ENCODE measurements around the gene PDF.
"Not testable (repeated sequence)": the region's sequence is repeated elsewhere in the genome, so short reads cannot be mapped to it uniquely, and the experiment has no call there.

Gene PDF, protein sequence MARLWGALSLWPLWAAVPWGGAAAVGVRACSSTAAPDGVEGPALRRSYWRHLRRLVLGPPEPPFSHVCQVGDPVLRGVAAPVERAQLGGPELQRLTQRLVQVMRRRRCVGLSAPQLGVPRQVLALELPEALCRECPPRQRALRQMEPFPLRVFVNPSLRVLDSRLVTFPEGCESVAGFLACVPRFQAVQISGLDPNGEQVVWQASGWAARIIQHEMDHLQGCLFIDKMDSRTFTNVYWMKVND

DNA sequence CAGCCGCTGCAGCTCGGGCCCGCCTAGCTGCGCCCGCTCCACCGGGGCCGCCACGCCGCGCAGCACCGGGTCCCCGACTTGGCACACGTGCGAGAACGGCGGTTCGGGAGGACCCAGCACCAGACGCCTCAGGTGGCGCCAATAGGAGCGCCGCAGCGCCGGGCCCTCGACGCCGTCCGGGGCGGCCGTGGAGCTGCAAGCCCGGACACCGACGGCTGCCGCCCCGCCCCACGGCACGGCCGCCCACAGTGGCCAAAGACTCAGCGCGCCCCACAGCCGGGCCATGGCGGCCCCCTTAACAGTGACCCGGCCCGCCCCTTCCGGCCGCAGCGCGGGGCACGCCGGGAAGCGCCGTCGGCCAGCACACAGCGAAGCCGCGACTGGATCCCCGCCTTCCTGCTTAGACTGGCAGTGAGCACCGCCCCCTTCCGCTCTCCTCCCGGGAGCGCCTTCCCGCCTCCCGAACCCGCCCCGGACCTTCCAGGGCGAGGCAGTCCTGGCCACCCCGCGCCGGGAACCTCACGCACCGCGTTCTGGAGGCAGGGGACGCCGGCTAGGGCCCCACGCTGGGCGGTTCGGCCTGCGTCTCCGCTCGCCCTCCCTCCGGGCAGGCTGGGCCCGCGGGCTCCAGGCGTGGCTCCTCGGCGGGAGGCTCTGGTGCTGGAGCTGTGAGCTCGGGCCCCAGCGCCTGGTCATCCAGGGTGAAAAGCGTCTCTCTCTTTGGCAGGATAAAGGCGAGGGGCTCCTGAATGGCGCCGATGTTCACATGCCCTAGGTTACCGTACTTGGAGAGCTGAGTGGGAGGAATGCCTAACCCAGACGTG, at the start of gene PDF:
PDF (minus strand) TSS at position 303 of the 824 bp plus-strand sequence; CDS start at position 285, 18 bp downstream.
- DNase-seq (ENCODE audit: low read depth in 2 of 2): peak; percentile 76 to 77

DNA sequence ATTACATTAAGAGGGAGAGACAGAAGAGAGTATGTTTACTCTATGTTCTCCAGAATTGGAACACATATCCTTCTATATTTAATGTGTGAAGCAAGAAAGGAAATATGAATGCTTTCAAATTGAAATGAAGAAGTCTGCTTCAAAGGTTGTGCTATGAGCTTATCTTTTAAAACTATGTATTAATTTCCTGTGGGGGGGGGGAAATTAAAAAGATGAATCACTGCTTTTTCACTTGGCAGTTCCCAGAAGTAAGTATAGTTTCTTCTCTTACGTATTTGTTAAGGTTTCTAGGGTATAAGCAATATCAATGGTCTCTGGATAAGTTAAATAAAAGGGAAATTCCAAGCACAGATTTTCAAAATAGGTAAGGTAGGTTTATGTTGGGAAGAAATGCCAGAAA, 48.4 kb upstream of the PDF start:
- no peak for DNase-seq (ENCODE audit: low read depth in 2 of 2)

DNA sequence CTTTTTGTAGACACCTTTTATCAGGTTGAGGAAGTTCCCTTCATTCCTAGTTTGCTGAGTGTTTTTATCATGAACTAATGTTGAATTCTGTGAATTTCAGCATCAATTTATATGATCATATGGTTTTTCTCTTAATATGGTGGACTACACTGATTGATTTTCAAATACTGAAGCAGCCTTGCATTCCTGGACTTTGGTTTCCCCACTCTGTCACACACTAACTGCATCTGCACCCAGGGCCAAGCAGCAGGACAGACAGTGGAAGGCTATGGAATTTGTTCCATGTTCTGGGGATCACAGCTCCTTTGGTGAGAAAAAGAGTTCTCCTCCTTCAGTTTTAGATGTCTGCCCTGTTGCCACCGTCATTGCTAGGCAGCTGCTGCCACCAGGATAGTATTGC, 47.6 kb upstream of the PDF start:
- DNase-seq (ENCODE audit: low read depth in 2 of 2): no peak

DNA sequence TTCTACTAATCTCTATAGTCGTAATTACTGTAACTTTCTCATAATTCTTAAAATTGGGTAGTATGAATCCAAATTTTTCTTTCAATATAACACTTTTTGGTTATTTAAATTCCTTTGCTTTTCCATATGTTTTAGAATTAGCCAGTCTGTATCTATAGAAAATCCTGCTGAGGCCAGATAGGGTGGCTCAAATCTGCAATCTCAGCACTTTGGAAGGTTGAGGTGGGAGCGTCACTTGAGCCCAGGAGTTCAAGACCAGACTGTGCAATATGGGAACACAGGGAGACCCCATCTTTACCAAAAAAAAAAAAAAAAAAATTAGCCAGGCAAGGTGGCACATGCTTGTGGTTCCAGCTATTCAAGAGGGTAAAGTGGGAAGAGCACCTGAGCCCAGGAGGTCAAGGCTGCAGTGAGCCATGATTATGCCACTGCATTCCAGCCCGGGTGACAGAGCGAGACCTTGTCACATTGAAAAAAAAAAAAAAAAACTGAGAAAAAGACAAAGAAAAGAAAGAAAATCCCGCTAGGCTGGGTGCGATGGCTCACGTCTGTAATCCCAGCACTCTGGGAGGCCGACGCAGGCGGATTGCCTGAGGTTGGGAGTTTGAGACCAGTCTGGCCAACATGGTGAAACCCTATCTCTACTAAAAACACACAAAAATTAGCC, 46.1 kb upstream of the PDF start:
- DNase-seq (ENCODE audit: low read depth in 2 of 2): no peak

DNA sequence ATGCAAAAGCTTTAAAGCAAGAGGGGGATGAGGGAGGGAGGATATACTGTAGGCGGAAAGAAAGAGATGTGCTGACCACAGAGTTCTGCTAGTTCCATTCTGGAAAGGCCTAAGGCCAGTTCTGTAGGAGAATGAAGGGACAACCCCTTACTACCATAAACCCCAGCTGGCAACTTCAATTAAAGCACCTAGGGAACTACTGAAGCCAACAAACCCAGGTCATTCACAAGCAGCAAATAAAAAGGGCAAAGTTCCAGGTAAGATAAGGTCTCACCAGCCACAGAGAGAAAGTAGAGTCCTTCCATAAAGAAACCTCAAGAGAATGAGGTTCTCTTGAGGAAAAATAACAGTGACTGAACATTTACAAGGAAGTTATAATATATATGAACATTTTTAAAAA, 42.6 kb upstream of the PDF start:
- no peak for DNase-seq (ENCODE audit: low read depth in 2 of 2)

DNA sequence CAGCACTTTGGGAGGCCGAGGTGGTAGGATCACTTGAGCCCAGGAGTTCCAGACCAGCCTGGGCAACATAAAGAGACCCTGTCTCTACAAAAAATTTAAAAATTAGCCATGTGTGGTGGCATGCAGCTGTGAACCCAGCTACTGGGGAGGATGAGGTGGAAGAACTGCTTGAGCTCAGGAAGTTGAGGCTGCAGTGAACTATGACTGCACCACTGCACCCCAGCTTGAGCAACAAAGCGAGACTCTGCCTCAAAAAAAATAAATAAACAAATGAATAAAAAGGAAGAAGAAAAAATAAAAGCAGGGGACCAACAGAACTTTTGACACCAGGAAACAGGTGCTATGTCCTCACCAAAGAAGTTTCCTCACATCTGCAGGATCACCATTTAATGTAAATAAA, 41.2 kb upstream of the PDF start:
- no peak for DNase-seq (ENCODE audit: low read depth in 2 of 2)

DNA sequence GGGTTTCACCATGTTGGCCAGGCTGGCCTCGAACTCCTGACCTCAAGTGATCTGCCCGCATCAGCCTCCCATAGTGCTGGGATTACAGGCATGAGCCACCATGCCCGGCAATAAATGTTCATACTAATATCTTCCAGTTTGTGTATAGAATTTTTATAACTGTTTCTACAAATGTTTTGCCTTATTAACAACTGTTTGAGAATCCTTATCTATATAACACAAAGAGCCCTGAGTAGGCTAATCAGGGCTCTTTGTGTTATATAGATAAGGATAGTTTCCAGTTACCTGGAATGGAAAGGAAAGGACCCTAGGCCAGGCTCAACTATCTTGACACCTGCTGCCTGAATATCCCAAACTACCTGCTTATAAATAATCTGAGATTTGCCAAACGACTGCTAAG, 38.5 kb upstream of the PDF start:
- no peak for DNase-seq (ENCODE audit: low read depth in 2 of 2)

DNA sequence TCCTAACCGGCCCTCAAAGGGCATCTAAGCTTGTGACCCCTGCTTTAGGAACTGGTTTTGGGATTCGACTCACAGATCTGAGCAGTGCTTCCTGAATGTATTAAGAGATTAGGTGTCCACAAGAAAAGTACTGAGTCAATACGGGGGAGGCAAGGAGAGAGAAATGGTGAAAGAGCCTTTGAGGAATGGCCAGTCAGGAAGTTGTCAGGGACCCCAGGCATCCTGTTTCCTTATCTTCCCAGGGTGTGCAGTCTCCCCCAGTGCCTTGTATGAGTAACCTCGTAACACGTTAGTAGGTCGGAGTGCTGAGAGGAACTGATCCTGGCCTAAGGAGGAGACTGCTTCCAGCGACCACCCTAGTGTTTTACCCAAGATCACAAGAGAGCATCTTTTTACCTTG, 37.6 kb upstream of the PDF start:
- DNase-seq (ENCODE audit: low read depth in 2 of 2): no peak

DNA sequence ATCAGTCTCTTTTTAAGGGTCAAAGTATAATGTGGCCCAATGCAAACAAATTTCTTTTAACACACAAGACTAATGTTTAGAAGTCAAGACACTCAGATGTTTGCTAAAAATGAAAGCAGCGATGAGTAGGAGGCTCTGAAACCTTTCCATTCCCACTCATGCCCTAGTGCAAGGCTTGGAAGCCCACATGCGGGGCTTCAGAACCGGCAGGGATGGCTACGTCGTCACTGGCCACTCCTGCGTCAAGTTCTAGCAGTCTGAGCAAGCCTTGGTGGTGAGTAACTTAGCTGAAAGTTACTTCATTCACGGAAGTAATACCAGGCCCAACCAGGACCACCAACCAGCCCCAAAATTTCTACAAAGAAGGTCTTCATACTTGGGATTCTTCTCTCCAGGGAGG, 36.0 kb upstream of the PDF start:
- no peak for DNase-seq (ENCODE audit: low read depth in 2 of 2)

DNA sequence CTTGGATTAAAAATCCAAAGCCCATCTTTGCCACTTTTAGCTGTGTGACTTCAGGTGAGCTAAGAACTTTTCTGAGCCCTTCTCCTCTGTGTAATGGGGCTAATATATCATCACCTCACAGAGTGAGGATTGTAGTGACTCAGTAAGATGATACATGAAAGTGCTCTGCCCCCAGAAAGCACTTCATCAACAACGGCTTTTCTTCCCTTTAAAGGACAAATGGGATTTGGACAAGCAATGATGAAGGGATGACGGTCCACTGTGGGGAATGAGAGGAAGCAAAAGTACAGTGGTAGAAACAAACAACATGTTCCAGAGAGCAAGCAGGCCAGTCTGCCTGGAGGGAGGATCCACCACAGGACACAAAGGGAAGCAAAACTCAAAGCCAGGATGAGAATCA, 35.5 kb upstream of the PDF start:
- DNase-seq (ENCODE audit: low read depth in 2 of 2): no peak

DNA sequence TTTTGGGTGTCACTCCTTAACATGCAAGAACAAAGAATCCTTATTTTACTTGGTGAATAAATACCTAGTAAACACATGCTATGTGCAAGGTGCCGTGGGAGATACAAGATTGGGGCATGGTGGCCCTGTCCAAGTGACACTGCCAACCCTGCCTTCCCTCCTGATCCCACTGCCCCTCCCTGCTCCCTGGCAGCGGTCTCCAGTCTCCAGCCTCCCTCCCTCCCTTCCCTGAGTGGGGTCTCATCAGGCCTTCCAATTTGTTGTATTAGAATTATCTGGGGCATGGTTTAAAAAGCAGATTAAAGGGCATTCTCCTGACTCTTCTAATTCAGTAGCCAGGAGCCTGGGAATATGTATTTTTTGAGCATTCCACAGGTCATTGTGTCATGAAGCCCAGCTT, 33.7 kb upstream of the PDF start:
- DNase-seq (ENCODE audit: low read depth in 2 of 2): no peak

DNA sequence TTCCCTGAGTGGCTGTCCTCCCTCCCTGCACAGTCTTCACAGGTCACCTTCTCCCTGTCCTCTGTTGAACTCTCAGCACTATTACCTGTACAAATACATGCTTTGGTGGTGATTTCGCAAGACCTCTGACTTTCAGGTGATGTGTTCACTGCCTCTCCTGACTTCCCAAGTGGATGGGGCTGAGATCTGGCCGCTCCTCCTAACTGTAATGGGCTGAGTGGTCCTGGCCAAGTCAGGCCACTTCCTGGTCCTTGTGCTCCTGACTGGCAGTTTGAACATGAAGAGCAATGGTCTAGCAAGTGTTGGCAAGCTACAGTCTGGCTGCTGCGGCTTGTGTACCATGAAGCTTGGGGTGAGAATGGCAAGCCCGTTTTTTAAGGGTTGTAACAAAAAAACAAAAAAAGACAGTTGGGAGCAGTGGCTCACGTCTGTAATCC, 32.9 kb upstream of the PDF start:
- no peak for DNase-seq (ENCODE audit: low read depth in 2 of 2)

DNA sequence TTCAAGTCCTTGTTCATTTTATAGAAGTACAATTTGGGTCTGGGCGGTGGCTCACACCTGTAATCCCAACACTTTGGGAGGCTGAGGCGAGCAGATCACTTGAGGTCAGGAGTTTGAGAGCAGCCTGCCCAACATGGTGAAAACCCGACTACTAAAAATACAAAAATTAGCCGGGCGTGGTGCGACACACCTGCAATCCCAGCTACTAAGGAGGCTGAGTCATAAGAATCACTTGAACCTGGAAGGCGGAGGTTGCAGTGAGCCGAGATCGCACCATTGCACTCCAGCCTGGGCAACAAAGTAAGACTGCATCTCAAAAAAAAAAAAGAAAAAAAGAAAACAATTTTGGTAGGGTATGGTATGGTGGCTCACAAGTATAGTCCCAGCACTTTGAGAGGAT, 29.7 kb upstream of the PDF start:
- not testable (repeated sequence) for DNase-seq (ENCODE audit: low read depth in 2 of 2)

DNA sequence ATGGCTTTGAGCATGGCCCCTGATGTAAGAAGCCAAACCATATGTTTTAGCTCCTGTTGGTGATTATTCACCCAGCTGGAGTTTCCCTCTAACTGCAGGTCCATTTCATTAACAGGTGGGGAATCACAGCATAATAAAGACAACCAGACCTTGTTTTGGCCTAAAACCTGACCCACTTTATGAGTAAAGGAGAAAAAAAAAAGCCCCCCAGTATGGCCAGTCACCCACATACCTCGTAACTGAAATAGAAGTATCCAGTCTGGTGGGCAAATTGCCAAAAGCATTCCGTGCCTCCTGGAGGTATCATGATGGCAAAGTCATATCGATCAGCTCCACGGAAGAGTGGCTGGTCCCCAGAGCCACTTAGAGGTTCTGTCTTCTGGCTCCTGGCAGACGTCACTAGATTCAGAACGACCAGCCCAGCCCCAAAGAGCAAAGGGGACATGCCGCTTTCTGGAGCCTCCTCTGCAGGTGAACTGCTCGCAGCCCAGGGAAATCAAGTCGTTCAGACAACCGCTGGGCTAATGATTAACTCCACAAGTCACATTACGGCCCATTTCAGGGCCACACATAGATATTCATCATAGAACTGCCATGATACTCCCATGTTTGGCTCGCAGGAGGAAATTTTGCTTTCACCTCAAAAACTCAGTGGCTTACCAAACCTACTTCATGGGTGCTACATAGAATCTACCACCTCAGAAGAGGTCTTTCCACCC, 21.1 kb upstream of the PDF start, which contains the start of gene TMED6:
TMED6 (minus strand) TSS at position 478 of the 719 bp plus-strand sequence; CDS start at position 445, 33 bp downstream.
- no peak for DNase-seq (ENCODE audit: low read depth in 2 of 2)

DNA sequence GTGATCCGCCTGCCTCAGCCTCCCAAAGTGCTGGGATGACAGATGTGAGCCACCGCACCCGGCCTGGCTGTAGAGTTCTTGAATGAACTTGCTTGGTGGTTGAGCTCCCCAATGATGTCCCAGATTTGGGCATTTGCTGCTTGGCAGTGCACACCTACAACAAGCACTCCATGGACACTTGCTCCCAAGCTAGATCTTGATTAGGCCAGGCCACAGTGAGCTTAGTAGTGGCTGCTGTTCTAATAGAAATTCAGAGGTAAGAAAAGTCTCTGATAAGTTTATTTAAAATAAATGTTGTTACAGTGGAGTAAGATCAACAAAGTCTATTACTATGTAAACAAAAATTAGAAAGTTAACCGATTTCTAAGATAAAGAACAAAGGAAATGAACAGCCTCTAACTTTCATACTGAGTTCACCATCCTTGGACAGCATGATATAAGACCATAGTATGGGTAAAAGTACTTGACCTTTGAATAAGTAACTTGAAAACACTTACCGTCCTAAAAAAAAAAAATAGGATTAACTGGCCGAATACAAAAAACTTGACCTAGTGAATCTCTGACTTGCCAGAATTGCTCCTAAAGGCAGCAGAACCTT, 20.2 kb upstream of the PDF start:
- DNase-seq (ENCODE audit: low read depth in 2 of 2): no peak

DNA sequence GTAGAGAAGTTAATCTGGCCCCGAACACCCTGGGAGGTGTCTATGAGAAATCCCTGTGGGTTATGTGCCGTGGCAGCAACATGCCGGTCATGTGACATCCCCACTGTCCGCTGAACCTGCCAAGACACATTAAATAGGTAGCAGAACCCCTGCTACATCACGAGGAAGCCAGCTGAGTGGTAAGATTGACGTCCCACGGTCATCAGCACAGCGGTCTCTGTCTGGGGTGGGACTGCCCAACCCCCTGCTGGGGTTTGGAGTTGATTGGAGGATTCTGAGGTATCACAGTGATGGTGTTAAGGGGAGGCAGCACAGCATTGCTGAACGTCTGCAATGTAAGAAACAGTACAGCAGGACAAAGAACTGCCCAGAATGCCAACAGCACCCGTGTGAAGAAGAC, 19.1 kb upstream of the PDF start:
- no peak for DNase-seq (ENCODE audit: low read depth in 2 of 2)

DNA sequence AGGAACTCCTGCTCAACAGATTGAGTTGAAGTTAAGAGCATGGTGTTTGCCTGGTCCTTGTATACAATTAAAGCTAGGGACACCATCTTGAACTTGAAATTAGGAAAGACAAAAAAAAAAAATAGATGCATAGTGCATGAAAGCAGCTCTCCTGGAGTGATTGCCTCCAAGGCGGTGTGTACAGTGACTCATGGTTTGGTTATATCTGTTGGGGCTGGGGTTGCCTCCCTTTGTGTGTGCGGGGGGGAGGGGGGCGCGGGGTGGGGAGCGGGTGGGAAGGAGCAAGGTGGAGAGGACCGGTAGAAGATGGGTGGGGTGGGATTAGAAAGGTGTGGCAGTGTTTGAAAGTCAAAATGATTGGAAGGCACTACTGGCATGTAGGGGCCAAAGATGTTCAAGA, 17.8 kb upstream of the PDF start:
- DNase-seq (ENCODE audit: low read depth in 2 of 2): no peak

DNA sequence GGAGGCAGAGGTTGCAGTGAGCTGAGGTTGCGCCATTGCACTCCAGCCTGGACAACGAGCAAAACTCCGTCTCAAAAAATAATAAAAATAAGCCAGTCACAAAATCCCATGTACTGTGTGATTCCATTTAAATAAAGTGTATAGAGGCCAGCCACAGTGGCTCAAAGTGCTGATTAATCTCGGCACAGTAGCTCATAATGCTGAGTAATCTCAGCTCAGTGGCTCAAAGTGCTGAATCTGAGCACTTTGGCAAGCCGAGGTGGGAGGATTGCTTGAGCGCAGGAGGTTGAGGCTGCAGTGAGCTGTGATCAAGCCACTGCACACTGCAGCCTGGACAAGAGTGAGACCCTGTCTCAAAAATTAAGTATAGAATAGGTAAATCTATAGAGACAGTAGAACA, 16.3 kb upstream of the PDF start:
- DNase-seq (ENCODE audit: low read depth in 2 of 2): no peak

DNA sequence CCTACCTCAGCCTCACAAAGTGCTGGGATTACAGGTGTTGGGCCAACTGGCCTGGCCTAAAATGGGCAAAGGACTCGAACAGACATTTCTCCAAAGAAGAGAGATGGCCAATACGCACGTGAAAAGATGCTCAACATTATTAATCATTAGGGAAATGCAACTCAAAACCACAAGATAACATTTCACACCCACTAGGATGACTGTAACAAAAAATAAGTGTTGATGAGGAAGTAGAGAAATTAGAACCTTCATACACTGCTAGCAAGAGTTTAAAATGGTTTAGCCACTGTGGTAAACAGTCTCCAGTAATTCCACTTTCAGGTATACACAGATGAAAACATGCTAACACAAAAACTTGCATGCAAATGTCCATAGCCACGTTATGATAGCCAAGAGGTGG, 15.5 kb upstream of the PDF start:
- no peak for DNase-seq (ENCODE audit: low read depth in 2 of 2)

DNA sequence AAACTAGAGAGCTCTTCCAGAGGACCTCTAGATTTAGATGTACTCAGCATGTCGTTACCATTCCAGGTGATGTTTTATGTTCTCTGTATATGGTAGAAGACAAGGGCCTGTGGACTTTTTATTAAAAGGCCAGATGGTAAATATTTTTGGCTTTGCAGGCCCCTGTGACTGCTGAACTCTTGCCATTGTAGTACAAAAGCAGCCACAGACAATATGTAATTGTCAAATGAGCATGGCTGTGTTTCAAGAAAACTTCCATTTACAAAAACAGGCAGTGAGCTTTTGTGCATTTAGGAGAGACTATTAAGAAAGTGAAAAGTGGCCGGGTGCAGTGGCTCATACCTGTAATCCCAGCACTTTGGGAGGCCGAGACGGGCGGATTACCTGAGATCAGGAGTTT, 13.8 kb upstream of the PDF start:
- DNase-seq (ENCODE audit: low read depth in 2 of 2): no peak

DNA sequence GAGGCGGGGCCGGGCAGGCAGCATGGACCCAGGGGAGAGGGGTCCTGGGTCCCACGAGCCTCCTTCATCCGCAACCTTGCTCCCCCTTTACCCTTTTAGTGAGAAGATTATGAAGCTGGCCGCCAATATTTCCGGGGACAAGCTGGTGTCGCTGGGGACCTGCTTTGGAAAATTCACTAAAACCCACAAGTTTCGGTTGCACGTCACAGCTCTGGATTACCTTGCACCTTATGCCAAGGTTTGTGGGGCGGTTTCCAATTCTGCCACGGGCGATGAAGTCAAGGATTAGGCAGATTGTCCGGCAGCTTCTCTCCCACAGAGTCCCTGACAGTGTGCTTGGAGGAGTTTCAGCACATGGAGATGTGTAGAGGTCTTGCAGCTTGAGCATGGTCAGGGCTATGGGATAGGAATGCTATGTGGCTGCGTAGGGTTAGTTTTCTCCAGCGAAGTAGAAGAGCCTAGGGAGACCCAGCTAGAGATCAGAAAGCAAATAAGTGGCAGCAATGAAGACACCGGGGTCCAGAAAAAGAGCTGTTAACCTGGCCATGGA, 9.8 kb upstream of the PDF start:
- no peak for DNase-seq (ENCODE audit: low read depth in 2 of 2)
